NB4 (cell line): ENCODE data around the gene LDLRAD3.

Experiments used
- DNase-seq: peaks from one replicate; pipeline ENCODE4 v3.0.0; 2010; ENCODE audit warnings: low read depth
- H3K4me3 ChIP-seq: one replicate; pipeline ENCODE4 v1.5.1; 2011; ENCODE audit warnings: mild to moderate bottlenecking, low read depth, low read length, moderate library complexity
- CTCF ChIP-seq: IDR thresholded peaks from one replicate; pipeline ENCODE4 v1.5.1; 2012; ENCODE audit warnings: low read depth, low read length
- MYC ChIP-seq: IDR thresholded peaks from 2 replicates; pipeline ENCODE4 v1.6.1; 2011; ENCODE audit warnings: low read depth, low read length
- POLR2A ChIP-seq: IDR thresholded peaks from 2 replicates; pipeline ENCODE4 v1.6.1; 2011; ENCODE audit warnings: mild to moderate bottlenecking; ENCODE audit not compliant: insufficient read length; ENCODE audit errors: extremely low read depth
- TF ChIP-seq, protein P1 (sequence below): IDR thresholded peaks from 2 replicates; pipeline ENCODE4 v1.6.1; 2011; ENCODE audit warnings: low read depth, low read length

The LDLRAD3 gene

GRCh38 chr11:36227044-36227443 is 283.2 kb downstream of the LDLRAD3 start:
- TF ChIP-seq MYC (no peak), CTCF (no peak), POLR2A (no peak)
- TF ChIP-seq, protein P1, sequence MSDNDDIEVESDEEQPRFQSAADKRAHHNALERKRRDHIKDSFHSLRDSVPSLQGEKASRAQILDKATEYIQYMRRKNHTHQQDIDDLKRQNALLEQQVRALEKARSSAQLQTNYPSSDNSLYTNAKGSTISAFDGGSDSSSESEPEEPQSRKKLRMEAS = no peak
- no peak for DNase-seq
- H3K4me3 ChIP-seq = no peak overlapping the region

- H3K4me3 ChIP-seq = no peak overlapping the region
- TF ChIP-seq CTCF (no peak), MYC (no peak), POLR2A (no peak)
- TF ChIP-seq, protein P1 = no peak
- DNase-seq = no peak
Measured at GRCh38 chr11:36228689-36229088, 284.8 kb downstream of the LDLRAD3 start.

- no peak overlapping the region for H3K4me3 ChIP-seq
- DNase-seq = no peak
- TF ChIP-seq MYC = no peak
- TF ChIP-seq, protein P1 = no peak
- TF ChIP-seq POLR2A = no peak
- no peak for TF ChIP-seq CTCF
Measured at GRCh38 chr11:36229091-36229705, 285.3 kb downstream of the LDLRAD3 start.

GRCh38 chr11:36230779-36231699 is 287.2 kb downstream of the LDLRAD3 start:
- H3K4me3 ChIP-seq = no peak overlapping the region
- no peak for DNase-seq
- TF ChIP-seq MYC = no peak
- no peak for TF ChIP-seq POLR2A

GRCh38 chr11:36233204-36233603 is 289.3 kb downstream of the LDLRAD3 start:
- no peak overlapping the region for H3K4me3 ChIP-seq
- TF ChIP-seq MYC (no peak), CTCF (no peak), POLR2A (no peak)
- TF ChIP-seq, protein P1 = no peak
- DNase-seq = no peak

DNA sequence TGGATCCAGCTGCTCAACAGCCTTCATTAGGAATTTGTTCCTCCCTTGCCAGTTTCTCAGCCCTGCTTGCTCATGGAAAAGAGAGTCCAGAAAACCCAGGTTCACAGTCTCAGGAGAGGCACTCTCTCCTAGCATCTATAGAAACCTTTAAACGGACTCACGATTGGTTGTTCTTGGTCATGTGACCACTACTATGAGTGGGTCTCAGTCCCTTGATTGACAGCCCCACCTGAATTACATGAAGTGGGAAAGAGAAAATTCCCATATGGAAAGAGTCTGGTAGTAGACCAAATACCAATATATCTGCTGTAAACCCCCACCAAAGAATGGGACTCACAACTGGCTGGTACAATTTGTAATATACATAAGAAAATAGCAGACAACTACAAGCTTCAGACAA is 291.0 kb downstream of the LDLRAD3 start:
- no peak for DNase-seq
- H3K4me3 ChIP-seq = no peak overlapping the region
- TF ChIP-seq CTCF = no peak
- TF ChIP-seq MYC = no peak
- TF ChIP-seq, protein P1 = no peak
- no peak for TF ChIP-seq POLR2A
